Astrocyte of the spinal cord (primary cell): Measurements from ENCODE around the gene IVD.

Source experiments
- DNase-seq: peaks from one replicate; pipeline ENCODE4 v3.0.0; 2011; ENCODE audit warnings: low read depth, low spot score
- H3K4me3 ChIP-seq: 2 replicates; pipeline ENCODE4 v1.5.1; 2011; ENCODE audit warnings: low read depth, mild to moderate bottlenecking, low read length, moderate library complexity
- in situ Hi-C: cut with HindIII; loops from 2 replicates; pipeline ENCODE4 v1.10.0; 2017; ENCODE audit warnings: low sequenced_read_pairs
- TF ChIP-seq, protein P1 (sequence below): IDR thresholded peaks from 2 replicates; pipeline ENCODE4 v1.5.1; 2012; ENCODE audit warnings: low read depth, mild to moderate bottlenecking, low read length, inconsistent platforms

The IVD gene

DNA sequence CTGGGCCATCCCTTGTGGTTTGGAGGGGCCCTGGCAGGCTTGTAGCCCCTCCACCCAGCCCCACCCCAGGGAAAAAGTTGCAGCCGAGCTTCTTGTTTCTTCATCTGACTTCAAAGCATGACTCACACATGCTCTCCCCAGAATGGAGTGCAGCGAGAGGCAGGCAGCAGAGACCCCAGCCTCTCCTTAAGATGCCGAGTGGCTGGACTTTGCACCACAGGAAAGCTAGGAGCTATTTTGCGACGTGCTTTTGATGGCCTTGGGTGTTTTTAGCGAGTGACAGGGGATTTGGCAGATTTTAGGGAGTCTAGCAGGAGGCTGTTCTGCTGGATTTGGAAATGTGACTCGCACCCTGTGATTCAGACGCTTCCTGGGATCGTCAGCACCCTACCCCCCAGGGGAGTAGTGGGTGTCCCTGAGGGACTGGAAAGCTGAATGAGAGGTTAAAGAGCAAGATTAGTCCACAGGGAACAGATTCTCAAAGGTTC is 49.4 kb downstream of the IVD start:
- TF ChIP-seq, protein P1, sequence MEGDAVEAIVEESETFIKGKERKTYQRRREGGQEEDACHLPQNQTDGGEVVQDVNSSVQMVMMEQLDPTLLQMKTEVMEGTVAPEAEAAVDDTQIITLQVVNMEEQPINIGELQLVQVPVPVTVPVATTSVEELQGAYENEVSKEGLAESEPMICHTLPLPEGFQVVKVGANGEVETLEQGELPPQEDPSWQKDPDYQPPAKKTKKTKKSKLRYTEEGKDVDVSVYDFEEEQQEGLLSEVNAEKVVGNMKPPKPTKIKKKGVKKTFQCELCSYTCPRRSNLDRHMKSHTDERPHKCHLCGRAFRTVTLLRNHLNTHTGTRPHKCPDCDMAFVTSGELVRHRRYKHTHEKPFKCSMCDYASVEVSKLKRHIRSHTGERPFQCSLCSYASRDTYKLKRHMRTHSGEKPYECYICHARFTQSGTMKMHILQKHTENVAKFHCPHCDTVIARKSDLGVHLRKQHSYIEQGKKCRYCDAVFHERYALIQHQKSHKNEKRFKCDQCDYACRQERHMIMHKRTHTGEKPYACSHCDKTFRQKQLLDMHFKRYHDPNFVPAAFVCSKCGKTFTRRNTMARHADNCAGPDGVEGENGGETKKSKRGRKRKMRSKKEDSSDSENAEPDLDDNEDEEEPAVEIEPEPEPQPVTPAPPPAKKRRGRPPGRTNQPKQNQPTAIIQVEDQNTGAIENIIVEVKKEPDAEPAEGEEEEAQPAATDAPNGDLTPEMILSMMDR, result no peak
- peak; percentile 50 for DNase-seq
- no peak overlapping the region for H3K4me3 ChIP-seq
- in situ Hi-C loops, result no loop called here

DNA sequence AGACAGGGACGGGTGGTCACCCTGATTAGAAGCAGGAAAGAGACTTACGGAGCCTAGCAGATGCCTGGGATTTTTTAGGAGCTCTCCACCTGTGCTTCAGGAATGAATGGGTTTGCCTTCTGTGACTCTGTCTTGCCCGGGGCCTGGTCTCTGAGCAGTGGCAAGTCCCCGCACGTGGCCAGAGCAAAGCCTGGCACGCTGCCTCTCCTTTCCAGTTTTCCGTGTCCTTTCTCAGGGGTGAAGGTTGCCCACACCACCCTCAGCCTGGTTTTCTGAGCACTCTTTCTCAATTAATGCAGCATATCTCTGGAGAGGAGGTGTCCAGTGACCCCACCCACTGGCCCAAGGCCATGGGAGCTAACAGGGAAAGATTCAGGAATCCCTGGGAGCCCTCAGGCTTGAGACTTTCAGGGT is 50.7 kb downstream of the IVD start:
- no peak for DNase-seq
- TF ChIP-seq, protein P1, result no peak
- no peak overlapping the region for H3K4me3 ChIP-seq
- in situ Hi-C loops, result no loop called here

DNA sequence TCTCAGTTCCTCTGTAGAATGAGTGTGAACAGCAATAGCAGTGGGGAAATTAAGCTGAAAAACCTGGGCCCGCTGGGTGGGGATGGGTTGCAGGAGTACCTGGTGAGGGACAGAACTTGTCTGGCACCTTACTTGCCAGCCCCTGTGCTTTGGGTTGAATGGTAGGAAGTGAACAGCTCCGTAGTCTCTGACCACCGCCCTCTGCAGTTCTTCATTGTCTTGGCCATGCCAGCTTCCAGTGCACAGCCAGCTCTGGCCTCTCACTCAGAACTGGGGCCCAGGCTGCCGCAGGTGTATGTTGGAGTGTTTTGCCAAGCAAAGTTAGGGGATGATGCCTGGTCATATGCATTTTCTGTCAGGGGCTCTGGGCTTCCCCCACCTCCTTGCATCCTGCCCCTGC is 51.1 kb downstream of the IVD start:
- no peak for DNase-seq
- TF ChIP-seq, protein P1, result no peak

DNA sequence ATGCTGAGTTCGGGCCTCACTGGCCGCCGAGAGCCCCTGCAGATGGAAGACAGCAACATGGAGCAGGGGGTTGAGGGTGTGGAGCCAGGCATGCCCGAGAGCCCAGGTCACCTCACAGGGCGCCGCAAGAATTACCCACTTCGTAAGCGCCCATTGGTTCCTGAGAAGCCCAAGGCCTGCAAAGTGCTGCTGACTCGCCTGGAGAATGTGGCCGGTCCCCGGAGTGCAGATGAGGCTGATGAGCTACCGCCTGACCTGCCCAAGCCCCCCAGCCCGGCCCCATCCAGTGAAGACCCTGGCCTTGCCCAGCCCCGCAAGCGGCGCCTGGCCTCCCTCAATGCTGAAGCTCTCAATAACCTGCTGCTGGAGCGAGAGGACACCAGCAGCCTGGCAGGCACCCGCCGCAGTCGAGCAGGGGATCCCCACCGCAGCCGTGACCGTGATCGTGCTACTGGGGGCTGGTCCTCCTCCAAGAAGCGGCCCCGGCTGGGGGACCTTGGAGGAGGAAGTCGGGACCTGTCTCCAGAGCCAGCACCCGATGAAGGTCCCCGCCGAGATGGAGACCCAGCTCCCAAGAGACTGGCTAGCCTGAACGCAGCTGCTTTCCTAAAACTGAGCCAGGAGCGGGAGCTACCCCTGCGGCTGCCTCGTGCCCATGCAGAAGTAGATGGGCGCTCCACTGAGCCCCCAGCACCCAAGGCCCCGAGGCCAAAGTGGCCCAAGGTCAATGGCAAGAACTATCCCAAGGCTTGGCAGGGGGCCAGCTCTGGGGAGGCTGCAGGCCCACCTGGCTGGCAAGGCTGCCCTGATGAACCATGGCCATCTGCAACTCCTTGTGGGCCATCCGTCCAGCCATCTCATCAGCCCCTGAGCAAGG is 53.1 kb downstream of the IVD start:
- TF ChIP-seq, protein P1, result no peak
- no peak for DNase-seq
- in situ Hi-C loops, result no loop called here
- no peak overlapping the region for H3K4me3 ChIP-seq

More for the DNA sequence above, 51.1 kb downstream of the IVD start:
- in situ Hi-C loops, result no loop called here
- H3K4me3 ChIP-seq, result no peak overlapping the region

DNA sequence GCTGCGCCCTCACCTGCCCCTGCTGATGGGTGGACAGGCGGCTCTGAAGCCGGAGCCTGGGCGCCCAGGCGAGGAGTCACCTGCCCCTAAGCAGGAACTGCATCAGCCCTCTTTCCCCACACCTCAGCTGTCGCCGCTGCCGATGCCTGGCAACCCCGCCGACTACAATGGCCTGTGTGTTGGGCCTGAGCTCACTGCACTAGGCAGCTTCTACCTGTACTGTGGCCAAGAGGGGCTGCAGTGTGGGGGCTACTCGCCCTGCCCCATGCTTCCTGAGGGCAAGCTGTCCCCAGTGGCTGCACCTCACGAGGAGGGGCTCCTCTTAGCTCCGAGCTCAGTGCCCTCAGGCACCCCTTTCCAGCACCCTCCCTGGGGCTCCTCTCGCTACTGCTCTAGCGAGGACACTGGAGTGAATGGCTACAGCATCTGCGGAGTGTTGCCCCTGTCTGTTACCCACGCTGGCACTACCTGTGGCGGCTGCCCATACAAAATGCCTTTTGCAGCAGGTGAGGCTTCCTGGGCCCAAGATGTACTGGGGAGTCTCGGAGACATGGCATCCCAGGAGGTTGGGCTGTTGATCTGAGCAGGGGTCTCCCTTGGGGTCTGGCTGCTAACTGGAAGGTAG is 53.9 kb downstream of the IVD start:
- TF ChIP-seq, protein P1, result no peak
- no peak for DNase-seq
- in situ Hi-C loops, result no loop called here
- H3K4me3 ChIP-seq, result no peak overlapping the region

DNA sequence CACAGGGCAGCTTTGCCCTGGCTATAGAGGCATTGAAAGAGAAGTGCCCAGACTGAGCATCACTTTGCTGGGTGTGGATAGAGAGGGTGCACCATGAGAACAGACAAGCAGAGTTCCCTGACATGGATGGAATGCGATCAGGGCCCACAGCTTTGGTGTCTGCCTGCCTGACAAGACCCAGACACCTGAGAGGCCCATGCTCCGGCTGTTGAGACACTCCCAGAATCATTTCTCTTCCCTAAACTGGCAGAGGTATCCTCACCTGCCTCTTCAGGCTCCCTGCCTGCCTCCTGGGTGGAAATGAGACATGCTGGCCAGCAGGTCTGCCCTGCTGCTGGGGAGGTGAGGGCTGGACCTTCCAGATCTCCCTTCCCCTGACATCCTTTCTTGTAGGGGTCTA is 54.8 kb downstream of the IVD start:
- TF ChIP-seq, protein P1, result no peak
- in situ Hi-C loops, result no loop called here
- no peak for DNase-seq
- H3K4me3 ChIP-seq, result no peak overlapping the region
